GM12864 (cell line): ENCODE results near the gene UGGT1.

ENCODE experiments used
- DNase-seq: peaks from one replicate; pipeline ENCODE4 v3.0.0-alpha.2; 2011; ENCODE audit warnings: low read depth
- H3K4me3 ChIP-seq: 2 replicates; pipeline ENCODE4 v1.5.1; 2011; ENCODE audit warnings: mild to moderate bottlenecking, low read depth, low read length, control low read depth
- CTCF ChIP-seq: IDR thresholded peaks from 2 replicates; pipeline ENCODE4 v1.5.1; 2011; ENCODE audit warnings: low read depth, mild to moderate bottlenecking, moderate library complexity, low read length, control low read depth, inconsistent platforms; ENCODE audit errors: missing control alignments

Gene UGGT1

GRCh38 chr2:128232965-128233789 is 142.2 kb downstream of the UGGT1 start:
- peak; percentile 39 for DNase-seq
- TF ChIP-seq CTCF: peak; percentile 93
- peak overlapping the region; percentile 66 for H3K4me3 ChIP-seq

DNA sequence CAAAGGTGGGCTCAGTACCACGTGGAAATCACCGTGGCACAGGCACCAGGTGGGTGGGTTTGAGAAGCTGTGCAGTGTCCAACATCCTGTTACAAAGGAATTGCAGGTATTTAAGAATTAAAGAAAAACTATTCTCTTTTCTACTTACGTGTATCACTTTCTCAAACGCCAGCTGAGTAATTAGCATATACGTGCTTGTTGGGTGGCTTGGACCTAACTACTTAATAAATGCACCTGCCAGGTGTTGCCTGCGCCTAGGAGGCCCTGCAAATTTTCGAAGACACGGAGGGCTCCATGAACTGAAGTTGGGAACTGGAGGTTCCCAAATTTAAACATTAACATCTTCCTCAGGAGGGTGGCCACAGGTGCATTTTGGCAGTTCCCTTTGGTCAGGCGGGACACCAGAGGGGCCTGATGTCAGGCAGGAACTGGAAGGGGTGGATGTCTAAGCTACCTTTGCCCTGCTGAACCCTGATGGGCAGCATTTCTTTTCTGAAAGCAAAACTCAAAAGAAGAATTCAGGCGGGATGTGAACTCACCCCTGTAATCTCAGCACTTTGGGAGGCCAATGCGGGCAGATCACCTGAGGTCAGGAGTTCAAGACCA is 142.9 kb downstream of the UGGT1 start:
- no peak for DNase-seq
- TF ChIP-seq CTCF: no peak
- no peak overlapping the region; the same call in 1 of the 2 replicates for H3K4me3 ChIP-seq

GRCh38 chr2:128234613-128235012 is 143.6 kb downstream of the UGGT1 start:
- no peak for TF ChIP-seq CTCF
- no peak for DNase-seq
- H3K4me3 ChIP-seq: no peak overlapping the region

DNA sequence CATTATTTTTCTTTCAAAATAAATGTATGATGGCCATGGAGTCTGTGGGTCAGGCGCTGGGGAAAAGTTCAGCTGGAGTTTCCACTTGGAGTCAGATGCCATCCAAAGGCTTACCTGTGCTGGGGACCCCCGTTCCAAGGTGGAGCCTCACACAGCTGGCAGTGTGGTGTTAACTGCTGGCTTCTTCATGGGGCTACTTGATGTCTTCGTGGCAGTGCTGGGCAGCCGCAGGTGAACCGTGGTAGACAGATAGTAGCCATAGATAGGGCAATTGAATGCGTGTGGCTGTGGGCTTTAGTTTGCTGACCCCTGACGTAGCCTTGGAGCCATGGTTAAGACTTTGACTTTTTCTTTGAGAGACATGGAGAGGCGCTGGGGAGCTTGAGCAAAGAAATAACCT is 144.6 kb downstream of the UGGT1 start:
- no peak overlapping the region for H3K4me3 ChIP-seq
- no peak for DNase-seq
- no peak for TF ChIP-seq CTCF

DNA sequence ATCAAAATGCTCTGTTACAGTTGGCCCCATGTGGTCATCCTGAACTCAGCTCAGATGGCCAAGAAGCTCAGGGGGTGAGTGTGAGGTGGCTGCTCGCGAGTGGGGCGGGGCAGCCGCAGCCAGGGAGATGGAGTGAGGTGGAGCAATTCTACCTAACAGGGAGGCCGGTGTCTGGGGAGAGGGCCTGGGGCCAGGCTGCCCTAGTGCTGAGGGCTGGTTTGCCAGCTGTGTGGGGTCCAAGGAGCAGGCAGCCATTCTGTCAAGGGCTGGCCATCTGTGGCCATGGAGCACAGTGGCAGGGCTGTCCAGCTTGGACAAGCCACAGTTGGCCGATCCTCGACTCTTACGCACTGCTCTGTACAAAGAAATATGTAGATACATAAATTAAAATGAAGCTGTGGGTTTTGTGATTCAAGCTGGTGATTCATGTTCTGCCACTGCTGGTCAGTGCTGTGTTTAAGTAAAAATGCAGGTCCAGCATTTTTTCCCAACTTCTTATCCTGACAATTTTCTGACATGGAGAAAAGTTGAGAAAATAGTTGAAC is 145.6 kb downstream of the UGGT1 start:
- DNase-seq: no peak
- H3K4me3 ChIP-seq: no peak overlapping the region
- TF ChIP-seq CTCF: no peak

DNA sequence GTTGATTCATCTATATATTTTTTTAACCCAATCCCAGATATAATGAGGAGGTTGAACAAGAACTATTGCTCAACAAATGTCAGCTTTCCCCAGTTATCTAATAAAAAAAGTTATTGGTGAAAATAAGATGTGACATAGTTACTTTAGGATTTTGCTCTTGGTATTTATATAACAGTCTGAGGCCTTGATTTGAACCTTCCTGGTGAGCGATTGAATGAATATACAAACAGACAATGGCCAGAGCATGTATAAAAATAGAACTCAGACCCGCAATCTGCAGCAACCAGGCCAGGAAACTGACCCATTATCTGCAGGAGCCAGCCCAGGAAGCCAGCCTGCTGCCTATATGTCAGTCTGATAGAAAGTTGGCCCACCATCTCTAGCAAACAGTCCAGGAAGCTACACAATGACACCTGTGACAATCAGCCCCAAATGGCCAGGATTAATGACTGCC is 146.1 kb downstream of the UGGT1 start:
- no peak for TF ChIP-seq CTCF
- no peak overlapping the region for H3K4me3 ChIP-seq
- no peak for DNase-seq
